Measurements from ENCODE around the gene OMA1.
"Not testable (repeated sequence)": the region's sequence is repeated elsewhere in the genome, so short reads cannot be mapped to it uniquely, and the experiment has no call there.

Gene OMA1

GRCh38 chr1:58573705-58574591, 27.4 kb upstream of the OMA1 start:
- no peak for DNase-seq (ENCODE audit: low read depth)

- no peak for DNase-seq (ENCODE audit: low read depth)
Observed at GRCh38 chr1:58573138-58573537, 26.6 kb upstream of the OMA1 start.

- no peak for DNase-seq (ENCODE audit: low read depth)
Observed at GRCh38 chr1:58572690-58573089, 26.2 kb upstream of the OMA1 start.

- no peak for DNase-seq (ENCODE audit: low read depth)
Observed at GRCh38 chr1:58571616-58572015, 25.1 kb upstream of the OMA1 start.

GRCh38 chr1:58570817-58571216, 24.3 kb upstream of the OMA1 start:
- DNase-seq (ENCODE audit: low read depth), result no peak

- DNase-seq (ENCODE audit: low read depth), result no peak
Observed at GRCh38 chr1:58570094-58570493, 23.6 kb upstream of the OMA1 start.

- no peak for DNase-seq (ENCODE audit: low read depth)
Observed at GRCh38 chr1:58568911-58569310, 22.4 kb upstream of the OMA1 start.

- DNase-seq (ENCODE audit: low read depth), result no peak
Observed at GRCh38 chr1:58568271-58568860, 21.8 kb upstream of the OMA1 start.

- no peak for DNase-seq (ENCODE audit: low read depth)
Observed at GRCh38 chr1:58566339-58566738, 19.8 kb upstream of the OMA1 start.

- not testable (repeated sequence) for DNase-seq (ENCODE audit: low read depth)
Observed at GRCh38 chr1:58563715-58564114, 17.2 kb upstream of the OMA1 start.

GRCh38 chr1:58561633-58562032, 15.1 kb upstream of the OMA1 start:
- no peak for DNase-seq (ENCODE audit: low read depth)

- DNase-seq (ENCODE audit: low read depth), result no peak
Observed at GRCh38 chr1:58555393-58555792, 8.9 kb upstream of the OMA1 start.

- no peak for DNase-seq (ENCODE audit: low read depth)
Observed at GRCh38 chr1:58551186-58552140, 4.9 kb upstream of the OMA1 start.

GRCh38 chr1:58549291-58549690, 2.8 kb upstream of the OMA1 start:
- DNase-seq (ENCODE audit: low read depth), result not testable (repeated sequence)

GRCh38 chr1:58548371-58548770, 1.8 kb upstream of the OMA1 start:
- DNase-seq (ENCODE audit: low read depth), result no peak

- peak; percentile 87 for DNase-seq (ENCODE audit: low read depth)
Observed at GRCh38 chr1:58545591-58546519, 671 bp downstream of the OMA1 start.

GRCh38 chr1:58543260-58543659, 3.3 kb downstream of the OMA1 start:
- no peak for DNase-seq (ENCODE audit: low read depth)

GRCh38 chr1:58539553-58539952, 7.0 kb downstream of the OMA1 start:
- DNase-seq (ENCODE audit: low read depth), result peak; percentile 24

GRCh38 chr1:58538821-58539220, 7.7 kb downstream of the OMA1 start:
- DNase-seq (ENCODE audit: low read depth), result no peak

- DNase-seq (ENCODE audit: low read depth), result not testable (repeated sequence)
Observed at GRCh38 chr1:58531842-58532241, 14.7 kb downstream of the OMA1 start.

- DNase-seq (ENCODE audit: low read depth), result no peak
Observed at GRCh38 chr1:58529284-58529683, 17.2 kb downstream of the OMA1 start.
